Measurements from ENCODE around the gene PYM1. TPM values are rescaled to one million over a fixed set of nuclear protein-coding genes. Genes with fewer than 3 reads are reported as not detected.
"Not testable (repeated sequence)": the region's sequence is repeated elsewhere in the genome, so short reads cannot be mapped to it uniquely, and the experiment has no call there.

The PYM1 gene
- total RNA-seq, 1 donor from 2014 or later, result 34.0 TPM

DNA sequence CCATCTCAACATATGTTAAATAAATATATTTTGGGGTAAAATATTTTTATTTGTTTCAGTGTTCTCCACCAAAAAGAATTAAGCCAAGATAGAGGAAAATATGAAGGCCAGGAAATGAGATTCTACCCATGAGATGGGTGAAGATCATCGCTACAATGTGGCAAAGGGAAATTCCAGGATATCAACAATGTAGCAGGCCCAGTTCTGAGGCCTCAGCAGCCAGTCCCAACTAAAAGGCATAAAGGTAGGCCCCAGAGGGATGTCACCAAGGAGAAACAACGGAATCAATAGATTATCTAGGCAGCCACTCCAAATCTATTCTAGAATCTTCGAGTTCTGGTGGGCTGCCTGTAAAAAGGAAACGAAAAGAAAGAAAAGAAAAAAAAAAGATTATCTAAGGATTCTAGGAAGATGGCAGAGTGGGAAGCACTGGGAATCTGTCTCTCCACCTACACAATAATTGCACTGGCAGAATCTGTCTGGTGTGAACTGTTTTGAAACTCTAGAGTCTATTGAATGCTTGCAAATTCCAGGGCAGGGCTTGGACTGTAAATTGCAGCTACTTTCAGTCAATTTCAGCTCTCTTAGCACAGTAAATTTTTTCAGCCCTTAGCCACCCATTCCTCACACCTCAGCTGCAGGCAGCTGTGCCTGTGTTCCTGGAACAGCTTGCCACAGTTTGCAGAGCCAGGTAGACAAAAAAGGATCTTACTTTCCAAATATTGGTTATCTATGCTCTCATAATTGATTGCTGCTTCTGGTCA, 51.8 kb downstream of the PYM1 start:
- Histone ChIP-seq H3K4me3 (ENCODE audit: low read depth, low read length) (no peak overlapping the region), H3K36me3 (ENCODE audit: control insufficient read depth, insufficient read depth, low read length) (no peaks in the 10 kb centered on the region), H3K27me3 (ENCODE audit: control insufficient read depth, insufficient read depth, low read length) (no peaks in the 10 kb centered on the region)
- FAIRE-seq (no peak), DNase-seq (ENCODE audit: low read depth) (no peak)
- no peak for TF ChIP-seq CTCF (IDR thresholded peaks at IDR 0.05; ENCODE audit: insufficient read depth, low read length, severe bottlenecking)

DNA sequence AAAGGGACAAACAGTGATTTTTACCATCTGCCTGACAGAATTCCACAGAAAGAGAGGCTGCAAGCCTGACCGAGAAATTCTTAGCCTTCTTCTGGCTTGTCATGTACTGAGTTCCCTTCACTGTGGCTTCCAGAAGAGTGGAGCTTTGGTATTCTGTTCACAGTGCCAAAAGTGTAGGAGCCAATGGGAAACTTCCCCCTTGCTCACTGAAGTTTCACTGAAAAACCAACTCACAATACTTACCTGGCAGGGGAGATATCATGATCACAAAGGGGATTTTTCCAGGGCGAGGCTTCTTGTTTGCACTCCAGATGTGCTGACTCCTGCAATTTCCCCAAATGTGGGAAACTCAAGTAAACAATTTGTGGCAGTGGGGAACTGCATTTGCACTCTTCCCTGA, 53.3 kb downstream of the PYM1 start:
- Histone ChIP-seq H3K27me3 (ENCODE audit: control insufficient read depth, insufficient read depth, low read length) (no peaks in the 10 kb centered on the region), H3K36me3 (ENCODE audit: control insufficient read depth, insufficient read depth, low read length) (no peaks in the 10 kb centered on the region), H3K4me3 (ENCODE audit: low read depth, low read length) (no peak overlapping the region)
- DNase-seq (ENCODE audit: low read depth) (peak; percentile 18), FAIRE-seq (no peak)
- TF ChIP-seq CTCF (IDR thresholded peaks at IDR 0.05; ENCODE audit: insufficient read depth, low read length, severe bottlenecking), result no peak

DNA sequence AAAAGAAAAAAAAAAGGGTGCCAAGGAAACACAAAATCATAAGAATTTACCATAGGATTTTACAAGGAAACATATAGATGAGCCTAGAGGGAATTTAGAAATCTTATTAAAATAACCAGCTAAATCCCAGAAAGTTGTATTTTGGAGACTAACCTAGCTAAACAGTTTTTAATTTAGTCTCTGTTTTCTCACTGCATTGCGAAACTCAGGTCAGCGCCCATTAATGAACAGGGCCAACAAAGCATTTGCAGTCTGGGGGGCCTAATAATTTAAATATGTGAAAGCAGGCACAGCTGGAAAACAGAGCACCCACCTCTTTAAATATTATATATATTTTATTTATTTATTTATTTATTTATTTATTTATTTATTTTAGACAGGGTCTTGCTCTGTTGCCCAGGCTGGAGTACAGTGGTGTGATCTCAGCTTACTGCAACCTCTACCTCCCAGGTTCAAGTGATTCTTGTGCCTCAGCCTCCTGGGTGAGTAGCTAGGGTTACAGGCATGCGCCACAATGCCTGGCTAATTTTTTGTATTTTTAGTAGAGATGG, 61.2 kb downstream of the PYM1 start:
- FAIRE-seq; H3K27me3 ChIP-seq (ENCODE audit: control insufficient read depth, insufficient read depth, low read length); H3K36me3 ChIP-seq (ENCODE audit: control insufficient read depth, insufficient read depth, low read length); DNase-seq (ENCODE audit: low read depth); H3K4me3 ChIP-seq (ENCODE audit: low read depth, low read length): not testable (repeated sequence)

- no peak overlapping the region for H3K4me3 ChIP-seq (ENCODE audit: low read depth, low read length)
- no peak for FAIRE-seq
- no peaks in the 10 kb centered on the region for H3K36me3 ChIP-seq (ENCODE audit: control insufficient read depth, insufficient read depth, low read length)
- no peak for TF ChIP-seq CTCF (IDR thresholded peaks at IDR 0.05; ENCODE audit: insufficient read depth, low read length, severe bottlenecking)
- H3K27me3 ChIP-seq (ENCODE audit: control insufficient read depth, insufficient read depth, low read length), result no peaks in the 10 kb centered on the region
- DNase-seq (ENCODE audit: low read depth), result no peak
These were observed 62.4 kb downstream of the PYM1 start for GRCh38 chr12:55865327-55865726.

DNA sequence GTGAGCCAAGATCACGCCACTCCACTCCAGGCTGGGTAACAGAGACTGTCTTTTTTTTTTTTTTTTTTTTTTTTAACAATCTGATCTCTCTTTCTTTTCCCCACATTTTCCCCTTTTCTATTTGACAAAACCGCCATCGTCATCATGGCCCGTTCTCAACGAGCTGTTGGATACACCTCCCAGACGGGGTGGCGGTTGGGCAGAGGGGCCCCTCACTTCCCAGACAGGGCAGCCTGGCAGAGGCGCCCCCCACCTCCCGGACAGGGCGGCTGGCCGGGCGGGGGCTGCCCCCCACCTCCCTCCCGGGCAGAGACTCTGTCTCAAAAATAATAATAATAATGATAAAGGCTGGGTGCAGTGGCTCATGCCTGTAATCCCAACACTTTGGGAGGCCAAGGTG, 64.8 kb downstream of the PYM1 start:
- FAIRE-seq; H3K27me3 ChIP-seq (ENCODE audit: control insufficient read depth, insufficient read depth, low read length); H3K4me3 ChIP-seq (ENCODE audit: low read depth, low read length); H3K36me3 ChIP-seq (ENCODE audit: control insufficient read depth, insufficient read depth, low read length); DNase-seq (ENCODE audit: low read depth): not testable (repeated sequence)

DNA sequence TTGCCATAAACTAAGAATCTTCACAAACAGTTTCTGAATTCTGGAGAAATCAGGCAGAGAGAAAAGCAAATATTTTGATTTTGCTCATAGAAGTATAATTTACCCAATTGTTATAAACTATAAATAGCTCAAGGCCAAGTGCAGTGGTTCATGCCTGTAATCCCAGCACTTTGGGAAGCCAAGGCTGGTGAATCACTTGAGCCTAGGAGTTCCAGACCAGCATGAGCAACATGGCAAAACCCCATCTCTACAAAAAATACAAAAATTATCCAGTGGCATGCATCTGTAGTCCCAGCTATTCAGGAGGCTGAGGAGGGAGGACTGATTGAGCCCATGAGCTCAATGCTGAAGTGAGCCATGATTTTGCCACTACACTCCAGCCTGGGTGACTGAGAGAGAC, 65.4 kb downstream of the PYM1 start:
- FAIRE-seq, result no peak

More for the DNA sequence above, 65.4 kb downstream of the PYM1 start:
- DNase-seq (ENCODE audit: low read depth), result no peak
- H3K4me3 ChIP-seq (ENCODE audit: low read depth, low read length), result no peak overlapping the region
- H3K27me3 ChIP-seq (ENCODE audit: control insufficient read depth, insufficient read depth, low read length), result no peaks in the 10 kb centered on the region
- no peak for TF ChIP-seq CTCF (IDR thresholded peaks at IDR 0.05; ENCODE audit: insufficient read depth, low read length, severe bottlenecking)
- no peaks in the 10 kb centered on the region for H3K36me3 ChIP-seq (ENCODE audit: control insufficient read depth, insufficient read depth, low read length)
